ENCODE measurements around the gene MDFIC.
A peak's percentile ranks its signal among the peaks of the same experiment; 100 is the strongest.
"Not testable (repeated sequence)": the region's sequence is repeated elsewhere in the genome, so short reads cannot be mapped to it uniquely, and the experiment has no call there.

Gene MDFIC

GRCh38 chr7:114922026-114922651 is at the start of gene MDFIC:
Gene MDFIC (plus strand): TSS chr7:114922094. CDS start chr7:114923034, 940 bp downstream.
- no peaks in the 10 kb centered on the region for H3K27me3 ChIP-seq (replicated peaks)
- in situ Hi-C loops (cut with HindIII; ENCODE audit: low pct_ligation_motif_present, low sequenced_read_pairs), result no loop called here
- peak; percentile 38 for DNase-seq

GRCh38 chr7:114874170-114874569 is 47.7 kb upstream of the MDFIC start:
- no peaks in the 10 kb centered on the region for H3K27me3 ChIP-seq (replicated peaks)
- peak overlapping the region; percentile 6 for H3K27ac ChIP-seq
- in situ Hi-C loops (cut with HindIII; ENCODE audit: low pct_ligation_motif_present, low sequenced_read_pairs), result no loop called here
- no peak for TF ChIP-seq CTCF (IDR thresholded peaks at IDR 0.05; ENCODE audit: low read depth, low read length, missing control alignments)
- H3K4me3 ChIP-seq (ENCODE audit: low read depth, low read length), result no peak overlapping the region
- no peak for DNase-seq
- H3K36me3 ChIP-seq (replicated peaks), result no peaks in the 10 kb centered on the region

More at GRCh38 chr7:114922026-114922651, at the start of gene MDFIC:
- Histone ChIP-seq H3K27ac (peak within 1 kb of the TSS; percentile 62), H3K36me3 (replicated peaks) (no peaks in the 10 kb centered on the region), H3K4me3 (ENCODE audit: low read depth, low read length) (peak within 1 kb of the TSS; percentile 77)
- TF ChIP-seq CTCF (IDR thresholded peaks at IDR 0.05; ENCODE audit: low read depth, low read length, missing control alignments), result no peak

GRCh38 chr7:114875186-114875585 is 46.7 kb upstream of the MDFIC start:
- Histone ChIP-seq H3K27me3 (replicated peaks) (no peaks in the 10 kb centered on the region), H3K36me3 (replicated peaks) (no peaks in the 10 kb centered on the region), H3K4me3 (ENCODE audit: low read depth, low read length) (no peak overlapping the region), H3K27ac (no peak overlapping the region)
- no peak for DNase-seq
- TF ChIP-seq CTCF (IDR thresholded peaks at IDR 0.05; ENCODE audit: low read depth, low read length, missing control alignments), result no peak
- in situ Hi-C loops (cut with HindIII; ENCODE audit: low pct_ligation_motif_present, low sequenced_read_pairs), result no loop called here

GRCh38 chr7:114879554-114879953 is 42.3 kb upstream of the MDFIC start:
- DNase-seq, result no peak
- Histone ChIP-seq H3K4me3 (ENCODE audit: low read depth, low read length) (no peak overlapping the region), H3K36me3 (replicated peaks) (no peaks in the 10 kb centered on the region), H3K27ac (no peak overlapping the region), H3K27me3 (replicated peaks) (no peaks in the 10 kb centered on the region)
- TF ChIP-seq CTCF (IDR thresholded peaks at IDR 0.05; ENCODE audit: low read depth, low read length, missing control alignments), result no peak
- in situ Hi-C loops (cut with HindIII; ENCODE audit: low pct_ligation_motif_present, low sequenced_read_pairs), result no loop called here

- H3K27me3 ChIP-seq (replicated peaks), result no peaks in the 10 kb centered on the region
- TF ChIP-seq CTCF (IDR thresholded peaks at IDR 0.05; ENCODE audit: low read depth, low read length, missing control alignments), result no peak
- no peak for DNase-seq
- no peak overlapping the region for H3K27ac ChIP-seq
- H3K36me3 ChIP-seq (replicated peaks), result no peaks in the 10 kb centered on the region
- in situ Hi-C loops (cut with HindIII; ENCODE audit: low pct_ligation_motif_present, low sequenced_read_pairs), result no loop called here
- no peak overlapping the region for H3K4me3 ChIP-seq (ENCODE audit: low read depth, low read length)
Measured at GRCh38 chr7:114885836-114886235, 36.1 kb upstream of the MDFIC start.

GRCh38 chr7:114886241-114886640 is 35.7 kb upstream of the MDFIC start:
- Histone ChIP-seq H3K27ac (no peak overlapping the region), H3K4me3 (ENCODE audit: low read depth, low read length) (no peak overlapping the region), H3K36me3 (replicated peaks) (no peaks in the 10 kb centered on the region), H3K27me3 (replicated peaks) (no peaks in the 10 kb centered on the region)
- DNase-seq, result no peak
- no peak for TF ChIP-seq CTCF (IDR thresholded peaks at IDR 0.05; ENCODE audit: low read depth, low read length, missing control alignments)
- in situ Hi-C loops (cut with HindIII; ENCODE audit: low pct_ligation_motif_present, low sequenced_read_pairs), result no loop called here

GRCh38 chr7:114889116-114889515 is 32.8 kb upstream of the MDFIC start:
- H3K36me3 ChIP-seq (replicated peaks); H3K4me3 ChIP-seq (ENCODE audit: low read depth, low read length); DNase-seq; H3K27me3 ChIP-seq (replicated peaks); H3K27ac ChIP-seq; in situ Hi-C loops (cut with HindIII; ENCODE audit: low pct_ligation_motif_present, low sequenced_read_pairs): not testable (repeated sequence)

Measured in brain microvascular endothelial cell (primary cell).